CD14-positive monocyte (primary cell): Measurements from ENCODE around the gene LRTM2. TPM values are rescaled to one million over a fixed set of nuclear protein-coding genes. Genes with fewer than 3 reads are reported as not detected.

Experiments
- DNase-seq, 3 donors: peaks; one replicate each; pipeline ENCODE4 v3.0.0-alpha.2; 2011 to 2022
- H2AFZ ChIP-seq: 2 replicates; pipeline ENCODE4 v1.6.0; 2012; ENCODE audit warnings: mild to moderate bottlenecking, low read depth, low read length, inconsistent platforms; ENCODE audit not compliant: insufficient read depth, poor library complexity, severe bottlenecking
- H3K27ac ChIP-seq, 2 donors: 1 replicate in 1 of 2; 2 replicates in 1 of 2; pipeline ENCODE4 v1.5.1; 2012 to 2013; ENCODE audit warnings: low read length in 2 of 2, control low read depth in 1 of 2, inconsistent platforms in 1 of 2, low read depth in 1 of 2, mild to moderate bottlenecking in 1 of 2
- H3K27me3 ChIP-seq, 2 donors: one replicate each; pipeline versions ENCODE4 v1.6.0 to v1.6.1; 2011 to 2013; ENCODE audit warnings: low read length in 2 of 2; ENCODE audit not compliant: control insufficient read depth in 2 of 2, insufficient read depth in 2 of 2
- H3K36me3 ChIP-seq, 2 donors: replicated peaks in 1 of 2; 1 replicate in 1 of 2; 2 replicates in 1 of 2; pipeline versions ENCODE4 v1.5.1 to v1.6.1; 2012 to 2013; ENCODE audit warnings: low read length in 2 of 2, control low read depth in 1 of 2, inconsistent platforms in 1 of 2, mild to moderate bottlenecking in 1 of 2; ENCODE audit not compliant: insufficient read depth in 2 of 2, control insufficient read depth in 1 of 2
- H3K4me1 ChIP-seq, 2 donors: 1 replicate in 1 of 2; 2 replicates in 1 of 2; pipeline versions ENCODE4 v1.5.1 to v1.6.1; 2012 to 2013; ENCODE audit warnings: low read length in 2 of 2, control low read depth in 1 of 2, inconsistent platforms in 1 of 2, mild to moderate bottlenecking in 1 of 2, moderate library complexity in 1 of 2; ENCODE audit not compliant: insufficient read depth in 2 of 2, control insufficient read depth in 1 of 2
- H3K4me2 ChIP-seq: replicated peaks from 2 replicates; pipeline ENCODE3; 2012; ENCODE audit warnings: low read length, moderate library complexity, mild to moderate bottlenecking; ENCODE audit not compliant: poor library complexity, severe bottlenecking; ENCODE audit errors: extremely low read depth
- H3K4me3 ChIP-seq, 3 experiments: fragments of 200-600 bp in 1 of 3; sonication (generic) in 1 of 3; replicated peaks in 1 of 3; 1 replicate in 2 of 3; 2 replicates in 1 of 3; pipeline ENCODE4 v1.5.1; 2011 to 2013; ENCODE audit warnings: low read length in 3 of 3, mild to moderate bottlenecking in 3 of 3, control low read depth in 2 of 3, low read depth in 2 of 3, inconsistent platforms in 1 of 3, moderate library complexity in 1 of 3
- H3K79me2 ChIP-seq: 2 replicates; pipeline ENCODE4 v1.6.0; 2012; ENCODE audit warnings: mild to moderate bottlenecking, control low read depth, inconsistent platforms, low read length, moderate library complexity; ENCODE audit not compliant: insufficient read depth
- H3K9ac ChIP-seq: 2 replicates; pipeline ENCODE4 v1.6.0; 2017; ENCODE audit warnings: low read length, mild to moderate bottlenecking; ENCODE audit not compliant: insufficient read depth, poor library complexity, severe bottlenecking
- H3K9me3 ChIP-seq, 2 donors: replicated peaks in 1 of 2; 1 replicate in 1 of 2; 2 replicates in 1 of 2; pipeline versions ENCODE4 v1.5.1 to v1.6.1; 2012 to 2013; ENCODE audit warnings: low read length in 2 of 2, control low read depth in 1 of 2; ENCODE audit not compliant: control insufficient read depth in 1 of 2, insufficient read depth in 1 of 2
- H4K20me1 ChIP-seq: 2 replicates; pipeline ENCODE4 v1.6.0; 2012; ENCODE audit warnings: mild to moderate bottlenecking, low read length, control low read depth, moderate library complexity; ENCODE audit not compliant: insufficient read depth
- H3K27ac Mint-ChIP-seq, 7 donors: one replicate each; pipeline ENCODE4 v1.8.0; 2020; ENCODE audit warnings: mild to moderate bottlenecking in 7 of 7, mixed read lengths in 7 of 7, moderate library complexity in 6 of 7, inconsistent platforms in 2 of 7
- H3K27me3 Mint-ChIP-seq, 3 donors: one replicate each; pipeline ENCODE4 v1.8.0; 2021 to 2022; ENCODE audit warnings: low read depth in 3 of 3, mild to moderate bottlenecking in 3 of 3, mixed read lengths in 3 of 3, moderate library complexity in 3 of 3, inconsistent platforms in 1 of 3
- H3K36me3 Mint-ChIP-seq, 2 donors: one replicate each; pipeline ENCODE4 v1.8.0; 2020; ENCODE audit warnings: mixed read lengths in 2 of 2, inconsistent platforms in 1 of 2, mild to moderate bottlenecking in 1 of 2
- H3K4me1 Mint-ChIP-seq: one replicate; pipeline ENCODE4 v1.8.0; 2020; ENCODE audit warnings: mild to moderate bottlenecking, mixed read lengths
- H3K4me3 Mint-ChIP-seq, 2 donors: one replicate each; pipeline ENCODE4 v1.8.0; 2020; ENCODE audit warnings: mild to moderate bottlenecking in 2 of 2, mixed read lengths in 2 of 2, moderate library complexity in 1 of 2
- H3K9me3 Mint-ChIP-seq, 7 donors: one replicate each; pipeline ENCODE4 v1.8.0; 2020 to 2022; ENCODE audit warnings: mixed read lengths in 7 of 7, mild to moderate bottlenecking in 6 of 7, moderate library complexity in 6 of 7, inconsistent platforms in 2 of 7
- WGBS: methylation state at CpG from one replicate; pipeline ENCODE4 v1.1.5; 2013; ENCODE audit warnings: missing lambda C conversion rate; ENCODE audit not compliant: insufficient coverage; 5-methylcytosine and 5-hydroxymethylcytosine counted together
- intact Hi-C, 2 donors: fragments of 100-400 bp; cut with micrococcal nuclease; formaldehyde crosslinking; loops; one replicate each; pipeline versions ENCODE4 v1.15.0 to v1.15.1; 2023
- polyA plus RNA-seq, 3 donors: library from polyadenylated mRNA; depleted of rRNA in 1 of 3; unstranded in 2 of 3; stranded (reverse) in 1 of 3; fragments of 300-500 nt in 2 of 3; fragments of >200 nt in 1 of 3; fragmentation: Illumina TruSeq in 2 of 3; gene quantifications; 1 replicate in 2 of 3; 2 replicates in 1 of 3; pipeline ENCODE4 v1.2.3, GENCODE V29; 2012 to 2021
- TF ChIP-seq, protein P1 (sequence below): fragments of 200-600 bp; IDR thresholded peaks from one replicate; pipeline ENCODE4 v1.8.0; 2022; ENCODE audit warnings: antibody characterized with exemption, mild to moderate bottlenecking

The LRTM2 gene
- polyA plus RNA-seq, 3 donors, result not detected

DNA sequence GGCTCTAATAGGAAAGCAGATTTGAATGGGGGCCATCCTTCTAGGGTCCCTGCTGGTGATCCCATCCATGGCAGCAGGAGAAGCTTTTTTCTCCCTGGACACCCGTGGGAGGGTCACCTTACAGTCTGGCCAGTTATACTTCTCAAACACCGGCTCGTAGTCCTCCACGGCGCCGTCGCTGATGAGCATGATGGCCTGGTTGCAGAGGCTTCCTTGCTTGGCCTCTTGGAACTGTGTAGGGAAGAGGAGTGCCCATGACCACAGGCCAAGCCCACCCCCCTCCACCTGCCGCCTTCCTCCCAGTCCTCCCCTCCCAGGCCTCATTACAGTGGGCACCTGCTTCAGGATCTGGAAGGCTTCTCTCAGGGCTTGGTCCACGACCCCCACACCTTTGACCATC, 64.3 kb downstream of the LRTM2 start:
- Histone ChIP-seq H3K9me3 (no peaks in the 10 kb centered on the region), H3K27ac (no peak overlapping the region), H3K27me3 (no peaks in the 10 kb centered on the region), H2AFZ (no peak overlapping the region), H3K4me2 (no peak overlapping the region), H3K79me2 (no peaks in the 10 kb centered on the region), H3K4me3 (no peak overlapping the region), H3K4me1 (peaks cover 0 to 7% of the 10 kb centered on the region in 2 donors), H4K20me1 (no peaks in the 10 kb centered on the region), H3K9ac (no peak overlapping the region), H3K36me3 (no peaks in the 10 kb centered on the region)
- H3K27ac Mint-ChIP-seq, result no peak overlapping the region
- no peak overlapping the region for H3K4me3 Mint-ChIP-seq
- H3K4me1 Mint-ChIP-seq, result peaks cover 10% of the 10 kb centered on the region
- peaks cover 0 to 7% (median 2%) of the 10 kb centered on the region in 7 donors for H3K9me3 Mint-ChIP-seq
- H3K36me3 Mint-ChIP-seq, result no peaks in the 10 kb centered on the region
- peaks cover 0 to 5% (median 1%) of the 10 kb centered on the region in 3 donors for H3K27me3 Mint-ChIP-seq
- no CpG with 5 or more reads among the region's 9 CpGs for WGBS
- intact Hi-C loops, result no loop called here
- TF ChIP-seq, protein P1, sequence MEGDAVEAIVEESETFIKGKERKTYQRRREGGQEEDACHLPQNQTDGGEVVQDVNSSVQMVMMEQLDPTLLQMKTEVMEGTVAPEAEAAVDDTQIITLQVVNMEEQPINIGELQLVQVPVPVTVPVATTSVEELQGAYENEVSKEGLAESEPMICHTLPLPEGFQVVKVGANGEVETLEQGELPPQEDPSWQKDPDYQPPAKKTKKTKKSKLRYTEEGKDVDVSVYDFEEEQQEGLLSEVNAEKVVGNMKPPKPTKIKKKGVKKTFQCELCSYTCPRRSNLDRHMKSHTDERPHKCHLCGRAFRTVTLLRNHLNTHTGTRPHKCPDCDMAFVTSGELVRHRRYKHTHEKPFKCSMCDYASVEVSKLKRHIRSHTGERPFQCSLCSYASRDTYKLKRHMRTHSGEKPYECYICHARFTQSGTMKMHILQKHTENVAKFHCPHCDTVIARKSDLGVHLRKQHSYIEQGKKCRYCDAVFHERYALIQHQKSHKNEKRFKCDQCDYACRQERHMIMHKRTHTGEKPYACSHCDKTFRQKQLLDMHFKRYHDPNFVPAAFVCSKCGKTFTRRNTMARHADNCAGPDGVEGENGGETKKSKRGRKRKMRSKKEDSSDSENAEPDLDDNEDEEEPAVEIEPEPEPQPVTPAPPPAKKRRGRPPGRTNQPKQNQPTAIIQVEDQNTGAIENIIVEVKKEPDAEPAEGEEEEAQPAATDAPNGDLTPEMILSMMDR, result no peak
- no peak for DNase-seq

DNA sequence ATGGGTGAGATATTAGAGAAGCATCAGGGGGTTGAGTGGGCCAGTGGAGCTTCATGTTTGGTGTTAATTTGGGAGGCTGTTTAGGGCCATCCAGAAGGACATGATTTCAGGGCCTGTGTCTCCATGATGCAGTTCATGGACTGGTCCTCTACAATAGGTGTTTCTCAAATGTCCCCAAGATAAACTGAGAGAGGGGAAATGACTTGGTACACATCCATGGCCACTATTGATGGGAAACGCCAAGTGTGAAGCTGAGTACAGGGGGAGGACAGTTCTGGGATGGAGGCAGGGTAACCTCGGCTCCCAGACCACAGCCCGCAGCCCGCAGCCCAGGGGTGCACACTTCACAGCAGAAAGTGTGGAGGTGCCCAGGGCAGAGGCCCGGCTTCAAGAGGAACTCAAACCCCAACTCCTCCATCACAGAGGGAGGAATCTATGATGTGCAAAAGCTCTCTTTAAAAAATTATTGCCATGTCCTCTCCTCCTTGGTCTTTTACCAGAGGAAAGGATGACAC, 64.8 kb downstream of the LRTM2 start:
- Histone ChIP-seq H3K27ac (no peak overlapping the region), H3K36me3 (no peaks in the 10 kb centered on the region), H3K27me3 (no peaks in the 10 kb centered on the region), H2AFZ (no peak overlapping the region), H3K9ac (no peak overlapping the region), H3K79me2 (no peaks in the 10 kb centered on the region), H3K4me3 (no peak overlapping the region), H3K9me3 (no peaks in the 10 kb centered on the region), H3K4me1 (peaks cover 0 to 7% of the 10 kb centered on the region in 2 donors), H3K4me2 (no peak overlapping the region), H4K20me1 (no peaks in the 10 kb centered on the region)
- no CpG with 5 or more reads among the region's 5 CpGs for WGBS
- no peak for DNase-seq
- intact Hi-C loops, result no loop called here
- Mint-ChIP-seq H3K9me3 (peaks cover 0 to 7% (median 2%) of the 10 kb centered on the region in 7 donors), H3K27ac (no peak overlapping the region), H3K4me1 (peaks cover 10% of the 10 kb centered on the region), H3K27me3 (peaks cover 0 to 5% (median 1%) of the 10 kb centered on the region in 3 donors), H3K36me3 (no peaks in the 10 kb centered on the region), H3K4me3 (no peak overlapping the region)
- TF ChIP-seq, protein P1, result no peak
